ENCODE results near the gene GDA.

The GDA gene

DNA sequence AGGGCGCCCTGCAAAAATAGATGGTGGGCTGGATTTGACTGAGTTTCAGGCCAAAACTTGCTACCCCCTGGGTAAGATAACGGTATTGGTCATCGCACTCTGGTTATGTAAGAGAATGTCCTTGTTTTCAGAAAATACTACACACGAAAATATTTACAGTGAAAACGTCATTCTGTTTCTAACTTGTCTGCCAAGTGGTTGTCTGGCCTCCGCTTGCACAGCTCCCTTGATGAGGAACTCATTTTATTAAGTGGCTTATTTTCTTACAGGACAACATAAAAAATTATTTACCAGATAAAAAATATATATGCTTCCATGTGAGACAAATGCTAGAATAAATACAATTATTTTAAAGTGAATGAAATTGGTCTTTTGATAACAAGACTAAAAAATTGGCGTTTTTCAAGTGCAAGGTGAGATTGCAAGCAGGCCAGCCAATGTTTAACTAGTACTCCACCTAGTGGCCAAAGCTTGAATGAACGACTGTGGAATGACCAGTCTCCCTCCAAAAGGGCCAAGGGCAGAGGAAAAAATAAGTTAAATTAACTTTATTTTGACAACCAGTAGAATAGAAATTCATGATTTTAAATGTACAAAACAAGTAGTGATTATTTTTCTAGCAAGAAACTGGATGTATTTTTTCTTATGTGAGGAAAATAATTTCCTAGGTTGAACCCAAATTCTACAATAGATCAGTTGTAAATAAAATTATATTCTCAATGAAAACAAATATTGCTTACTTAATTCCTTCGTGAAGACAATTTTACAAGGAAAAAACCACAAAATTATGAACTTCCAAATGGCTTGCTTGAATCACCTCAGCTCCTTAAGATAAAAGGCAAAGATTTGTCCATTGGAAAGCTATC is 122.6 kb downstream of the GDA start:
- H3K4me3 ChIP-seq (ENCODE audit: low read depth, low read length), result no peak overlapping the region
- DNase-seq (ENCODE audit: low read depth), result peak; percentile 44
- TF ChIP-seq, protein P1, sequence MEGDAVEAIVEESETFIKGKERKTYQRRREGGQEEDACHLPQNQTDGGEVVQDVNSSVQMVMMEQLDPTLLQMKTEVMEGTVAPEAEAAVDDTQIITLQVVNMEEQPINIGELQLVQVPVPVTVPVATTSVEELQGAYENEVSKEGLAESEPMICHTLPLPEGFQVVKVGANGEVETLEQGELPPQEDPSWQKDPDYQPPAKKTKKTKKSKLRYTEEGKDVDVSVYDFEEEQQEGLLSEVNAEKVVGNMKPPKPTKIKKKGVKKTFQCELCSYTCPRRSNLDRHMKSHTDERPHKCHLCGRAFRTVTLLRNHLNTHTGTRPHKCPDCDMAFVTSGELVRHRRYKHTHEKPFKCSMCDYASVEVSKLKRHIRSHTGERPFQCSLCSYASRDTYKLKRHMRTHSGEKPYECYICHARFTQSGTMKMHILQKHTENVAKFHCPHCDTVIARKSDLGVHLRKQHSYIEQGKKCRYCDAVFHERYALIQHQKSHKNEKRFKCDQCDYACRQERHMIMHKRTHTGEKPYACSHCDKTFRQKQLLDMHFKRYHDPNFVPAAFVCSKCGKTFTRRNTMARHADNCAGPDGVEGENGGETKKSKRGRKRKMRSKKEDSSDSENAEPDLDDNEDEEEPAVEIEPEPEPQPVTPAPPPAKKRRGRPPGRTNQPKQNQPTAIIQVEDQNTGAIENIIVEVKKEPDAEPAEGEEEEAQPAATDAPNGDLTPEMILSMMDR (IDR thresholded peaks at IDR 0.05; ENCODE audit: low read depth, low read length), result peak; percentile 57
- no peak for TF ChIP-seq MYC (IDR thresholded peaks at IDR 0.05; ENCODE audit: low read depth, low read length)

DNA sequence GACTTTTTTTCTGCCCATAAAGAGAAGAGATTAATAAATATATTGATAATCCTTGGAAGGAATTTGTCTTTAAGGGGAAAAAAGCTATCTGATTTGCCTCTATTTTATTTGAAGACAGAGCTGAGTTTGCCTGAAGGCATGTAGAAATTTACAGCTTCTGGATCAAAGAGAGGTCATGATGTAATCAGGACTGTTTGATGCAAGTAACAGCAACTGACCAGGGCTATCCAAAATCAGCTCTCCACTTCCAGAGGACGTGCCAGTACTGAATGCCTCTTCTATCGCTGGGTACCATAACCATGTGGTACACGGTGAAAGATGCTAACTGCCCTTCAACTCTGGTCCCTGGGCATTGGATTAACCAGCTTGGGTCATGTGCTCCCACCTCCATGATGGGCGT is 125.2 kb downstream of the GDA start:
- H3K4me3 ChIP-seq (ENCODE audit: low read depth, low read length), result no peak overlapping the region
- TF ChIP-seq, protein P2, sequence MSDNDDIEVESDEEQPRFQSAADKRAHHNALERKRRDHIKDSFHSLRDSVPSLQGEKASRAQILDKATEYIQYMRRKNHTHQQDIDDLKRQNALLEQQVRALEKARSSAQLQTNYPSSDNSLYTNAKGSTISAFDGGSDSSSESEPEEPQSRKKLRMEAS (IDR thresholded peaks at IDR 0.05; ENCODE audit: low read depth, low read length), result no peak
- TF ChIP-seq, protein P1 (IDR thresholded peaks at IDR 0.05; ENCODE audit: low read depth, low read length), result no peak
- TF ChIP-seq MYC (IDR thresholded peaks at IDR 0.05; ENCODE audit: low read depth, low read length) (no peak), POLR2A (IDR thresholded peaks at IDR 0.05; ENCODE audit: extremely low read depth, insufficient read length) (no peak)
- no peak for DNase-seq (ENCODE audit: low read depth)

DNA sequence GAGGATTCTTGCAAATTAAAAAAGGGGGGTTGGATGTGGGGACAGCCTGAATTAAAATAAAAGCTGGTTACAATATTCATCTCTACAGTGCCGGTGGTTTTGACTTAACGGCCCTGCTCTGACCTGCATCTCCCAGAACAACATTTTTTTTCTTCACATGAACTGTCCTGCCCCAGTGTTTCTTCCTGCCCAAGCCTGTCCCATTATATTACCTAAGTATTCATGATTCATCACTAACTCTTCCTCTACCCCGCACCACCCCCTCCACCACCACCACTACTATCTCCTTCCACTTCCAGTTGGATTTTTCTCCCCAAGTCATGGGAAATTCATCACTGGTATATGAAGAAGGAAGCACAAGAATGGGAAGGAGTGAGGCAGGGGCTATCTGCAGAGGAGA is 125.7 kb downstream of the GDA start:
- H3K4me3 ChIP-seq (ENCODE audit: low read depth, low read length), result no peak overlapping the region
- TF ChIP-seq, protein P1 (IDR thresholded peaks at IDR 0.05; ENCODE audit: low read depth, low read length), result no peak
- TF ChIP-seq, protein P2 (IDR thresholded peaks at IDR 0.05; ENCODE audit: low read depth, low read length), result no peak
- TF ChIP-seq MYC (IDR thresholded peaks at IDR 0.05; ENCODE audit: low read depth, low read length) (no peak), POLR2A (IDR thresholded peaks at IDR 0.05; ENCODE audit: extremely low read depth, insufficient read length) (no peak)
- no peak for DNase-seq (ENCODE audit: low read depth)

DNA sequence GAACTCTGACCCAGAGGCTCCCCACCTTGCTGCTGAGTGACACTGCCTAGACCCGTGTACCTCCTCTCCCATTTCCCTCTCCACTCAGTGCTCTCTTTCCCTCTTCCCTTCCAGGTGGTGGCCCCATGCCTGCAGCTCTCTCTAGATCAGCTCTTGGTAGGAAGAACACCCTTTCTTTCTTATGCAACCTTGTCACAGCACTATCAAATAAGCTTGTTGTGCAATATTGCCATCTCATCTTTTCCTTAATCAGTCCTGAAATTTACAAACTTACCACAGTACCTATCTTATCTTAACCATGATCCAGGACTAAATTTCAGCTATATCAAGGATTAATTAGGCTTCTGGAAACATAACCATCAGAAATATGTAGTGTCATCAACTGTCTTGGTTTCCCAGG is 127.2 kb downstream of the GDA start:
- no peak overlapping the region for H3K4me3 ChIP-seq (ENCODE audit: low read depth, low read length)
- TF ChIP-seq POLR2A (IDR thresholded peaks at IDR 0.05; ENCODE audit: extremely low read depth, insufficient read length) (no peak), MYC (IDR thresholded peaks at IDR 0.05; ENCODE audit: low read depth, low read length) (no peak)
- TF ChIP-seq, protein P2 (IDR thresholded peaks at IDR 0.05; ENCODE audit: low read depth, low read length), result no peak
- TF ChIP-seq, protein P1 (IDR thresholded peaks at IDR 0.05; ENCODE audit: low read depth, low read length), result no peak
- DNase-seq (ENCODE audit: low read depth), result no peak

DNA sequence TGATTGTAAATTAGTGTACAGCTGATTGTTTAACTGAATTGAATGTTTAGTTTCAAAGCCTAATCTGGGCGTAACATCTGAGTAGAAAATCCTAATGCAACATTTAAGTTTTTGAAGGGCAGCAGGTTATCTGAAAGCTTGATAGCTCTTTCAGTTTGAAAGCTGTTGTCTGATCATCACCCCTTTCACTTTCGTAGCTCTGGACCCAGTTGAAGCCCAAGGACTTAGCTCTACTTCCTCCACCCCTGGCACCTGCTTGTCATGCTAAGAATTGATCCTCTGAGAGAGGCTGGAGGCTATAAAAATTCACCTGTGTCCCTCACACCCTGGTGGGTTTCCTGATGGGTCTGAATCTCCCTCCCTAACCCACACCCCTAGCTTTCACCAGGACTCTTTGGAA is 129.7 kb downstream of the GDA start:
- no peak overlapping the region for H3K4me3 ChIP-seq (ENCODE audit: low read depth, low read length)
- no peak for DNase-seq (ENCODE audit: low read depth)
- TF ChIP-seq POLR2A (IDR thresholded peaks at IDR 0.05; ENCODE audit: extremely low read depth, insufficient read length) (no peak), MYC (IDR thresholded peaks at IDR 0.05; ENCODE audit: low read depth, low read length) (no peak)
- TF ChIP-seq, protein P1 (IDR thresholded peaks at IDR 0.05; ENCODE audit: low read depth, low read length), result no peak
- TF ChIP-seq, protein P2 (IDR thresholded peaks at IDR 0.05; ENCODE audit: low read depth, low read length), result no peak

Data from NB4 (cell line).